OCI-LY7 (cell line): ENCODE data around the gene UCN3. TPM values are rescaled to one million over a fixed set of nuclear protein-coding genes. Genes with fewer than 3 reads are reported as not detected.

Experiments
- BruUV-seq: library from RNA; stranded (reverse); fragments of 400-500 nt; replicated peaks from 2 replicates; lab custom pipeline; 2021; lab: Mats Ljungman, UMichigan
- CTCF ChIA-PET: fragments of 300-600 bp; sonication (Branson Sonifier 250); formaldehyde crosslinking; loops from one replicate; lab custom pipeline; 2022; ENCODE audit warnings: antibody characterized with exemption; ENCODE audit not compliant: unreplicated experiment; lab: Charles Lee
- POLR2A ChIA-PET: fragments of 300-600 bp; sonication (Branson Sonifier 250); formaldehyde crosslinking; loops from one replicate; lab custom pipeline; 2022; ENCODE audit warnings: antibody characterized with exemption; lab: Charles Lee
- DNase-seq: peaks from one replicate; pipeline ENCODE4 v3.0.0-alpha.2; 2015; ENCODE audit warnings: low spot score
- H2AFZ ChIP-seq: fragments of 200-600 bp; sonication (generic), shearing (Covaris generic); 2 replicates; pipeline ENCODE4 v1.6.1; 2014; ENCODE audit warnings: mild to moderate bottlenecking, antibody characterized with exemption, low read length, moderate library complexity
- H3K27ac ChIP-seq: fragments of 200-600 bp; sonication (generic); 2 replicates; pipeline ENCODE4 v1.5.1; 2014; ENCODE audit warnings: mixed run types, low read depth, mild to moderate bottlenecking, moderate library complexity, low read length, inconsistent platforms; ENCODE audit not compliant: poor library complexity, severe bottlenecking
- H3K36me3 ChIP-seq: fragments of 200-600 bp; sonication (generic); 2 replicates; pipeline ENCODE4 v1.6.1; 2014; ENCODE audit warnings: mild to moderate bottlenecking, antibody characterized with exemption, low read length, moderate library complexity, mixed read lengths; ENCODE audit not compliant: insufficient read depth
- H3K4me1 ChIP-seq: fragments of 200-600 bp; sonication (generic); 2 replicates; pipeline ENCODE4 v1.5.1; 2014; ENCODE audit warnings: mild to moderate bottlenecking, low read length; ENCODE audit not compliant: insufficient read depth, poor library complexity, severe bottlenecking
- H3K4me2 ChIP-seq: fragments of 200-600 bp; sonication (generic); 2 replicates; pipeline ENCODE4 v1.6.1; 2014; ENCODE audit warnings: mild to moderate bottlenecking, low read length
- H3K4me3 ChIP-seq: fragments of 200-600 bp; sonication (generic); 2 replicates; pipeline ENCODE4 v1.5.1; 2014; ENCODE audit warnings: mild to moderate bottlenecking, low read depth, low read length; ENCODE audit not compliant: poor library complexity, severe bottlenecking
- H3K79me2 ChIP-seq: fragments of 200-600 bp; sonication (generic); 2 replicates; pipeline ENCODE4 v1.6.1; 2016; ENCODE audit warnings: low read depth, mild to moderate bottlenecking, low read length, moderate library complexity, mixed read lengths; ENCODE audit not compliant: insufficient read depth
- H3K9me2 ChIP-seq: fragments of 200-600 bp; sonication (generic); 2 replicates; pipeline ENCODE4 v1.6.1; 2016; ENCODE audit warnings: mild to moderate bottlenecking, low read length, mixed read lengths; ENCODE audit not compliant: insufficient read depth
- H3K9me3 ChIP-seq: fragments of 200-600 bp; sonication (generic); 2 replicates; pipeline ENCODE4 v1.6.1; 2014; ENCODE audit warnings: mild to moderate bottlenecking, mixed run types, low read length, mixed read lengths
- H4K20me1 ChIP-seq: fragments of 200-600 bp; sonication (generic); 2 replicates; pipeline ENCODE4 v1.6.1; 2014; ENCODE audit warnings: mild to moderate bottlenecking, antibody characterized with exemption, low read length, moderate library complexity, mixed read lengths; ENCODE audit not compliant: insufficient read depth
- EZH2phosphoT487 ChIP-seq: fragments of 200-600 bp; sonication (generic); IDR thresholded peaks from 2 replicates; pipeline ENCODE4 v1.6.1; 2018; ENCODE audit warnings: low read depth, borderline replicate concordance, mild to moderate bottlenecking, mixed run types, antibody characterized with exemption, low read length, moderate library complexity, mixed read lengths
- intact Hi-C: fragments of 100-400 bp; cut with micrococcal nuclease; formaldehyde crosslinking; loops from one replicate; pipeline ENCODE4 v1.10.0; 2022; ENCODE audit not compliant: unreplicated experiment
- total RNA-seq, 2 experiments: library from RNA; depleted of rRNA in 1 of 2; stranded (reverse); fragments of >200 nt in 1 of 2; shearing (Covaris generic) in 1 of 2; gene quantifications; 2 replicates each; pipeline ENCODE4 v1.2.3, GENCODE V29; 2014 to 2022
- TF ChIP-seq, protein P1 (sequence below): fragments of 200-600 bp; sonication (generic); conservative IDR thresholded peaks from 2 replicates; pipeline ENCODE4 v1.5.1; 2014; ENCODE audit warnings: mild to moderate bottlenecking, antibody characterized with exemption, low read length, moderate library complexity, mixed read lengths

Gene UCN3
- total RNA-seq, 2 experiments from 2014 or later = not detected

DNA sequence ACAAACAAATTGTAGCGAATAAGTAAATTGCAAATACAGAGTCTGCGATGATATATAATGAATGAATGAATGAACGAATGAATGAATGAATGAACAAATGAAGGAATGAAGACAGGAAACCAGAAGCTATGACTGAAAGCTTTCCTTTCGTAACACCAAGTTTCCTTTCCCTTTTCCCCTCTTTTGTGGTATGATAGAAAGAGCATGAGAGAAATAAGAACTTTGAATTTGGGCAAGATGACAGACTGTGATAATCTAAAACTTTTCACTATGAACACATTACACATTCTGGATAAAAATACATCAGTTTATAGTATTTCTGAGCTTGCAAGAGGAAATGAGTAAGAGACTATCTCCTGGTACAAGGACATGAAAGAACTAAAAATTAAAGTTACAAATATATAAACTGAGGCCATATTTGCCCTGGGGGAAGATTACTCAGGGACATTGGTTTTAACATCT lies 8.4 kb upstream of the UCN3 start:
- CTCF ChIA-PET = no interaction called here
- DNase-seq = no peak
- H3K36me3 ChIP-seq = no peaks in the 10 kb centered on the region
- no peak overlapping the region for H3K27ac ChIP-seq
- H3K9me2 ChIP-seq = no peaks in the 10 kb centered on the region
- no peaks in the 10 kb centered on the region for H4K20me1 ChIP-seq
- intact Hi-C loops = no loop called here
- H3K4me2 ChIP-seq = no peak overlapping the region
- no peaks in the 10 kb centered on the region for H3K9me3 ChIP-seq
- BruUV-seq = no TSS peak
- no peak overlapping the region for H3K4me3 ChIP-seq
- TF ChIP-seq, protein P1, sequence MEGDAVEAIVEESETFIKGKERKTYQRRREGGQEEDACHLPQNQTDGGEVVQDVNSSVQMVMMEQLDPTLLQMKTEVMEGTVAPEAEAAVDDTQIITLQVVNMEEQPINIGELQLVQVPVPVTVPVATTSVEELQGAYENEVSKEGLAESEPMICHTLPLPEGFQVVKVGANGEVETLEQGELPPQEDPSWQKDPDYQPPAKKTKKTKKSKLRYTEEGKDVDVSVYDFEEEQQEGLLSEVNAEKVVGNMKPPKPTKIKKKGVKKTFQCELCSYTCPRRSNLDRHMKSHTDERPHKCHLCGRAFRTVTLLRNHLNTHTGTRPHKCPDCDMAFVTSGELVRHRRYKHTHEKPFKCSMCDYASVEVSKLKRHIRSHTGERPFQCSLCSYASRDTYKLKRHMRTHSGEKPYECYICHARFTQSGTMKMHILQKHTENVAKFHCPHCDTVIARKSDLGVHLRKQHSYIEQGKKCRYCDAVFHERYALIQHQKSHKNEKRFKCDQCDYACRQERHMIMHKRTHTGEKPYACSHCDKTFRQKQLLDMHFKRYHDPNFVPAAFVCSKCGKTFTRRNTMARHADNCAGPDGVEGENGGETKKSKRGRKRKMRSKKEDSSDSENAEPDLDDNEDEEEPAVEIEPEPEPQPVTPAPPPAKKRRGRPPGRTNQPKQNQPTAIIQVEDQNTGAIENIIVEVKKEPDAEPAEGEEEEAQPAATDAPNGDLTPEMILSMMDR = no peak
- H3K4me1 ChIP-seq = no peaks in the 10 kb centered on the region
- POLR2A ChIA-PET = interaction anchor here (0.7 kb wide), 1 partner anchor 331 kb away, joined by 3 read pairs; no protein-coding TSS in a partner anchor
- H3K79me2 ChIP-seq = no peaks in the 10 kb centered on the region
- no peak overlapping the region for H2AFZ ChIP-seq

DNA sequence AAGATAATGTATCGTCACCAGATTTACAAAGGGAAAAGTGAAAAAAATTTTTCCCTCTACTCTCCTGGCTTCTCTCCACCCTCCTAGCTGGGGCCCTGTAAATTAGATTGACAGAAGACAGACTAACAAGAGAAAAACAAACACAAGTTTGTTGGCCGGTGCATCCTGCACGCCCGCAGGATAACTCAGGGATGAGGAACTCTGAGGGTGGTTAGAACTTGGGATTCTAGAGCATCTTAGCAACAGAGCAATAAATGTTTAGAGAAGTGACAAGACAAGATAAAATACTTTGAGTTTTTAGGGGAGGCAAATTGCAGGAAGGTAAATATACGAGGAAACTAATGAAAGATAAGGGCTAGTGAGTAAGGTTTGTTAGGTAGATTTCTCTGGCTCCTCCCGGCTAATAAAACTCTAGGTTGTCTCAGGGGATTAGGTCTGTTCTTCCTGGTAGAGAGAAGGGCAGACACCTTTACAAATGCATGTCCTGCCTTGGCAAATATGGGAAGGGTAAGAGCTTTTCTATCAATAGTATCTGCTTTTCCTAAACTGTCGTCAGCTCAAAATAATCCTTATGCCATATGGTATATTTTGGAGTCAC lies 4.3 kb upstream of the UCN3 start:
- H3K27ac ChIP-seq = no peak overlapping the region
- no peaks in the 10 kb centered on the region for H3K9me3 ChIP-seq
- no peaks in the 10 kb centered on the region for H3K79me2 ChIP-seq
- no peak for DNase-seq
- ChIA-PET POLR2A (interaction anchor here (0.7 kb wide), 1 partner anchor 371 kb away, joined by 4 read pairs; no protein-coding TSS in a partner anchor), CTCF (no interaction called here)
- BruUV-seq = no TSS peak
- TF ChIP-seq, protein P1 = no peak
- TF ChIP-seq EZH2phosphoT487 = no peak
- H3K36me3 ChIP-seq = no peaks in the 10 kb centered on the region
- no peak overlapping the region for H2AFZ ChIP-seq
- H3K4me2 ChIP-seq = no peak overlapping the region
- H3K4me3 ChIP-seq = no peak overlapping the region
- no peaks in the 10 kb centered on the region for H4K20me1 ChIP-seq
- intact Hi-C loops = no loop called here
- no peaks in the 10 kb centered on the region for H3K9me2 ChIP-seq
- no peaks in the 10 kb centered on the region for H3K4me1 ChIP-seq

DNA sequence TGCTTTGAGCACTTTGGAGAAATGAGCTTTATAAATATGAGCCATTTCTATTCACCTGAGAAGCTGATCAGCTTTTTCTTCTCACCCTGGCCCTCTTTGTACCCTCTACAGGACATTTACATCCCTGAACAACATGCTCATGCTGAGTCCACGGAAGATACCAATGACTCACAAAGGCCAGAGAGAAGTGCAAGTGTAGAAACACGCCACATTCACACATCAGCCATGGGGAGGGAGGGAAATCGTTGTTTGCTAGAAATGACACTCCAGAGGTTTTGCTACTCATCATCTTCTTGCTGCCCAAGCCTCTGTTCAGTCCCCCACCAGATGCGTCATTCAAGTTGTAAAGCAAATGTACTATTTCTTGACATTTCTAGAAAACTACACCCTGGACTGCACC lies 2.8 kb upstream of the UCN3 start:
- CTCF ChIA-PET = no interaction called here
- Histone ChIP-seq H3K4me2 (no peak overlapping the region), H3K9me2 (no peaks in the 10 kb centered on the region), H3K79me2 (no peaks in the 10 kb centered on the region), H3K4me1 (no peaks in the 10 kb centered on the region), H3K27ac (no peak overlapping the region), H3K9me3 (no peaks in the 10 kb centered on the region), H3K36me3 (no peaks in the 10 kb centered on the region), H2AFZ (no peak overlapping the region), H4K20me1 (no peaks in the 10 kb centered on the region), H3K4me3 (no peak overlapping the region)
- intact Hi-C loops = no loop called here
- TF ChIP-seq, protein P1 = no peak
- no peak for TF ChIP-seq EZH2phosphoT487
- no peak for DNase-seq
- BruUV-seq = no TSS peak
- POLR2A ChIA-PET = no interaction called here
